ENCODE data around the gene IKBKE.

IKBKE gene

DNA sequence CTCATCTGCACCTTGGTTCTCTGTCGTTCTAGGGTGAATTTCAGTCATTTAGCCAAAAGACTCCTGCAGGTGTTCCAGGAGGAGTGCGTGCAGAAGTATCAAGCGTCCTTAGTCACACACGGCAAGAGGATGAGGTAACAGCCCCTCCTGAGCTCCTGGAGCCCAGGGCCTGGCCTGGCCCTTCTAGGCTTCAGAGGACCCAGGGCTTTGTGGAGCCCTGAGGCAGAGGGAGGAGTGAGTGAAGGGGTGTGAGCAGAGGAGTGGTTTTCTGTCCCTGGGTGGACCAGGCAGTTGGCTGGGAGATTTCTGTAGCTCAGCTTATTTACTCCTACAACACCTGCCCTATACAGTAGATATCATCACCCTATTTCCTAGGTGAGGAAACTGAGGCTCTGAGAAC lies 21.3 kb downstream of the IKBKE start:
- Histone ChIP-seq H3K27me3 (ENCODE audit: insufficient read depth, low read length) (no peaks in the 10 kb centered on the region), H4K20me1 (ENCODE audit: insufficient read depth, low read length) (no peaks in the 10 kb centered on the region), H3K4me2 (ENCODE audit: low read length) (no peak overlapping the region), H3K27ac (ENCODE audit: low read depth, low read length, poor library complexity, severe bottlenecking) (no peak overlapping the region), H3K79me2 (ENCODE audit: insufficient read depth, low read length) (no peaks in the 10 kb centered on the region), H3K9ac (ENCODE audit: low read length) (no peak overlapping the region), H3K4me3 (ENCODE audit: low read depth, low read length, poor library complexity, severe bottlenecking) (no peak overlapping the region), H2AFZ (ENCODE audit: low read length) (no peak overlapping the region), H3F3A (ENCODE audit: insufficient read depth, low read length) (no peaks in the 10 kb centered on the region), H3K9me3 (ENCODE audit: low read length) (no peaks in the 10 kb centered on the region), H3K9me2 (ENCODE audit: low read depth, low read length) (no peaks in the 10 kb centered on the region), H3K36me3 (ENCODE audit: insufficient read depth, low read length) (peaks cover 61% of the 10 kb centered on the region; the same call in 1 of the 2 replicates), H3K4me1 (ENCODE audit: insufficient read depth, low read length, severe bottlenecking) (peaks cover 12% of the 10 kb centered on the region)
- TF ChIP-seq EZH2 (IDR thresholded peaks at IDR 0.05; ENCODE audit: borderline replicate concordance, low read length) = no peak
- TF ChIP-seq, protein P1, sequence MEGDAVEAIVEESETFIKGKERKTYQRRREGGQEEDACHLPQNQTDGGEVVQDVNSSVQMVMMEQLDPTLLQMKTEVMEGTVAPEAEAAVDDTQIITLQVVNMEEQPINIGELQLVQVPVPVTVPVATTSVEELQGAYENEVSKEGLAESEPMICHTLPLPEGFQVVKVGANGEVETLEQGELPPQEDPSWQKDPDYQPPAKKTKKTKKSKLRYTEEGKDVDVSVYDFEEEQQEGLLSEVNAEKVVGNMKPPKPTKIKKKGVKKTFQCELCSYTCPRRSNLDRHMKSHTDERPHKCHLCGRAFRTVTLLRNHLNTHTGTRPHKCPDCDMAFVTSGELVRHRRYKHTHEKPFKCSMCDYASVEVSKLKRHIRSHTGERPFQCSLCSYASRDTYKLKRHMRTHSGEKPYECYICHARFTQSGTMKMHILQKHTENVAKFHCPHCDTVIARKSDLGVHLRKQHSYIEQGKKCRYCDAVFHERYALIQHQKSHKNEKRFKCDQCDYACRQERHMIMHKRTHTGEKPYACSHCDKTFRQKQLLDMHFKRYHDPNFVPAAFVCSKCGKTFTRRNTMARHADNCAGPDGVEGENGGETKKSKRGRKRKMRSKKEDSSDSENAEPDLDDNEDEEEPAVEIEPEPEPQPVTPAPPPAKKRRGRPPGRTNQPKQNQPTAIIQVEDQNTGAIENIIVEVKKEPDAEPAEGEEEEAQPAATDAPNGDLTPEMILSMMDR (IDR thresholded peaks at IDR 0.05; ENCODE audit: low read length) = no peak

DNA sequence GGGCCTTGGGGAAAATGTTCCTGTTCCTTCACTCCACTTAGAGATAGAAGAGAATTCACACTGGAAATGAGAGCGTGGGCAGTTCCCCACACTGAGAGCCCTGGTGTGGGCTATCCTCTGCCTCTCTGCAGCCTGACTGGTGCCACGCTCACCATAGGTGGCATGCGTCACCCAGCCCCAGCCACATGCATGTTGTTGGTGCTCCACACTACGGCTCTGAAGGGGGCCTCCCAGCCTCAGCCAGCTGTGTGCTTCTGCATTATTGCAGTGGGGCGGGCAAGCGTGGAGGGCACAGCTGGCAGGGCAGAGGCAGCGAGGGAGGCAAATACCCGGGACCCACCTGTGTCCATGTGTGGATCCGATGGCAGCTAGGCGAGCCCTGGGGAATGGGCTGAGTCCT lies 22.3 kb downstream of the IKBKE start:
- H2AFZ ChIP-seq (ENCODE audit: low read length) = no peak overlapping the region
- H3K4me1 ChIP-seq (ENCODE audit: insufficient read depth, low read length, severe bottlenecking) = peaks cover 12% of the 10 kb centered on the region
- H3K27me3 ChIP-seq (ENCODE audit: insufficient read depth, low read length) = no peaks in the 10 kb centered on the region
- no peak overlapping the region for H3K27ac ChIP-seq (ENCODE audit: low read depth, low read length, poor library complexity, severe bottlenecking)
- H3K4me2 ChIP-seq (ENCODE audit: low read length) = no peak overlapping the region
- H4K20me1 ChIP-seq (ENCODE audit: insufficient read depth, low read length) = no peaks in the 10 kb centered on the region
- no peak overlapping the region for H3K4me3 ChIP-seq (ENCODE audit: low read depth, low read length, poor library complexity, severe bottlenecking)
- peaks cover 54% of the 10 kb centered on the region; the same call in 1 of the 2 replicates for H3K36me3 ChIP-seq (ENCODE audit: insufficient read depth, low read length)
- no peaks in the 10 kb centered on the region for H3F3A ChIP-seq (ENCODE audit: insufficient read depth, low read length)
- H3K9ac ChIP-seq (ENCODE audit: low read length) = no peak overlapping the region
- no peaks in the 10 kb centered on the region for H3K9me2 ChIP-seq (ENCODE audit: low read depth, low read length)
- TF ChIP-seq, protein P1 (IDR thresholded peaks at IDR 0.05; ENCODE audit: low read length) = no peak
- TF ChIP-seq EZH2 (IDR thresholded peaks at IDR 0.05; ENCODE audit: borderline replicate concordance, low read length) = no peak
- H3K9me3 ChIP-seq (ENCODE audit: low read length) = no peaks in the 10 kb centered on the region
- no peaks in the 10 kb centered on the region for H3K79me2 ChIP-seq (ENCODE audit: insufficient read depth, low read length)

DNA sequence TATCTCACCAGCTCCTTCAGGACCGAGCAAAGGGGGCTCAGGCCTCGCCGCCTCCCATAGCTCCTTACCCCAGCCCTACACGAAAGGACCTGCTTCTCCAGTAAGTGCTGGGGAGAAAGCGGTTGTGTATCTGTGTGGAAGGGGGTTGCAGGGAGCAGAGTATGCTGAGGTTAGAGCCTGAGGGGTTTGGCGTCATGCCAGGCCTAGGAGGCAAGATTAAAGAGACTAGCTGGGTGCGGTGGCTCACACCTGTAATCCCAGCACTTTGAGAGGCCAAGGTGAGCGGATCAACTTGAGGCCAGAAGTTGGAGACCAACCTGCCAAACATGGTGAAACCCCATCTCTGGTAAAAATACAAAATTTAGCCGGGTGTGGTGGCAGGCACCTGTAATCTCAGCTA lies 23.0 kb downstream of the IKBKE start:
- no peaks in the 10 kb centered on the region for H3K79me2 ChIP-seq (ENCODE audit: insufficient read depth, low read length)
- no peak overlapping the region for H3K4me2 ChIP-seq (ENCODE audit: low read length)
- TF ChIP-seq, protein P1 (IDR thresholded peaks at IDR 0.05; ENCODE audit: low read length) = no peak
- TF ChIP-seq EZH2 (IDR thresholded peaks at IDR 0.05; ENCODE audit: borderline replicate concordance, low read length) = no peak
- peaks cover 54% of the 10 kb centered on the region; the same call in 1 of the 2 replicates for H3K36me3 ChIP-seq (ENCODE audit: insufficient read depth, low read length)
- H3K9ac ChIP-seq (ENCODE audit: low read length) = no peak overlapping the region
- no peaks in the 10 kb centered on the region for H4K20me1 ChIP-seq (ENCODE audit: insufficient read depth, low read length)
- no peak overlapping the region for H3K27ac ChIP-seq (ENCODE audit: low read depth, low read length, poor library complexity, severe bottlenecking)
- H3K27me3 ChIP-seq (ENCODE audit: insufficient read depth, low read length) = no peaks in the 10 kb centered on the region
- no peaks in the 10 kb centered on the region for H3F3A ChIP-seq (ENCODE audit: insufficient read depth, low read length)
- no peak overlapping the region for H2AFZ ChIP-seq (ENCODE audit: low read length)
- H3K9me2 ChIP-seq (ENCODE audit: low read depth, low read length) = no peaks in the 10 kb centered on the region
- H3K4me3 ChIP-seq (ENCODE audit: low read depth, low read length, poor library complexity, severe bottlenecking) = no peak overlapping the region
- peaks cover 12% of the 10 kb centered on the region for H3K4me1 ChIP-seq (ENCODE audit: insufficient read depth, low read length, severe bottlenecking)
- no peaks in the 10 kb centered on the region for H3K9me3 ChIP-seq (ENCODE audit: low read length)
